Kidney glomerular epithelial cell (primary cell): ENCODE results near the gene SUSD3.

Experiments used
- DNase-seq: peaks from one replicate; lab custom pipeline; 2025; lab: John Stamatoyannopoulos, UW

Gene SUSD3

DNA sequence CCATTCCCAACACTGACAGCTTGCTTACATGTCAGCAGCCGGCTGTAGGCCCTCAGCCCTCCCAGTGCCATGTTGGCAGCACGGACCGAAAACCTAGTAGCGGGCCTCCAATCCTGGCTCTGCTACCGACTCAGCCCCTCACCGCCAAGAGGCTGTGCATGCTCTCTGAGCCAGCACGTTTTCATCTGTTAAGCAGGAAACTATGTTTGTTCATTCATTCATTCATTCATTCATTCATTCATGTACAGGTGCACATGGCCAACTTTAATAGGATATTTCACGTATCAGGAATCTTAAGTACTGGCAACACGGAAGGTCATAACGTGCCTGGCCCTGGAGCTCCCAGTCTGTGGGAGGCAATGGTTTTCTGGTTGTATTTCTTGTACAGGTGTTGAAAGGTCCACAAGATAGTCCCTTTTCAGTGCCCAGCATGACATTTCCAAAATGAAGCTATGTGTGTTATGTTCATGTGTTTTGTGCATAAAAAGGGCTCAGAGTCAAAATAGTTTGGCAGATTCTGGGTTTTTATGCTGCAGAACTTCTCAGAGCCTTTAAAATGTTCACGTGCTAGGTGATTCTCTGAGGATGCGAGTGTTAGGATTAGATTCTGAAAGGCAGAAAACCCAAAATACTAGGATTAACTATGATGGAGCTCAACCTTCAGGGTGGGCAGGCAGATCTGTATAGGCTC is 17.7 kb downstream of the SUSD3 start:
- DNase-seq = no peak

DNA sequence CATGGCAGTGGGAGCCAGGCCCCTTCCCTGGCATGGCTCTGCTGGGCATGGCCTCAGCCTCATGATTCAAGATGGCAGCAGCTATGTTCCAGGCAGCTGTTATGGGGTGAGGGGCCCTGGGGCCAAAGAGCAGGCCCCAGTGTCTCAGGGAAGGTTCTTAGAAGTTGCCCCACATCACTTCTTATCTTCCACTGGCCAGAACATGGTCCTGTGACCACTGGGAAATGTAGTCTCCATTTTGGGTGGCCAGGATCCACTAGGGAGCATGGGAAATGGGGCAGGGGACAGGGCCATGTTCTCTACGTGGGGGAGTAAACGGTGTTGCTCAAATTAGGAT is 18.3 kb downstream of the SUSD3 start:
- DNase-seq = no peak

DNA sequence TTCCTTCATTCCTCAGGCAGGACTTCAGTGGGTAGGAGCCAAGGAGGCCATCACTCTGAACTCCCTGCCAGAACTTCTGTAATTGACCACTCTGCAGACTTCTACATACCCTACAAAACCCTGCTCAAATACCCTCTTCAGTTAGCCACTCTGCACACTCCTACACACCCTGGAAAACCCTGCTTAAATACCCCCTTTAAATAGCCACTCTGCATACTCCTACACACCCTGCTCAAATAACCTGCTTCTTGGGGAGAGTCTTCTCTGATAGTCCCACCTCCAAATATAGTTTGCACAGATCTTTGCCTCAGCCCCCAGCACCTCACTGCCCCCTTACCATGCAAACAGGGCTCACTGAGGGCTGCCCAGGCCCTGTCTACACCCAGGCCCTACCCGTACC is 18.9 kb downstream of the SUSD3 start:
- DNase-seq = no peak

DNA sequence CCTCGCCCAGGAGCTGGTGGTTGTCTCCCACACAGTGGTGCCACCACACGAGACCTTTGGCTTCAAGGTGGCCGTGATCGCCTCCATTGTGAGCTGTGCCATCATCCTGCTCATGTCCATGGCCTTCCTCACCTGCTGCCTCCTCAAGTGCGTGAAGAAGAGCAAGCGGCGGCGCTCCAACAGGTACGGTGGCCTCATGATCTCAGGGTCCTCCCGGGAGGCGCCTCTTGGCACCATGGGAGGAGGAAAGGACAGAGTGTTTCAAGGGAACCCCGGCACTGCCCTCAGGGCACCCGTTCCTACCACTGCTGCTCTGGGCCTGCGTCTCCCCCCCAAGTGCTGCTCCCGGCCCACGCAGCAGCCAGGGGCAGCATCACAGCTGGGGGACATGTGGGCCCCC is 19.3 kb downstream of the SUSD3 start:
- no peak for DNase-seq

DNA sequence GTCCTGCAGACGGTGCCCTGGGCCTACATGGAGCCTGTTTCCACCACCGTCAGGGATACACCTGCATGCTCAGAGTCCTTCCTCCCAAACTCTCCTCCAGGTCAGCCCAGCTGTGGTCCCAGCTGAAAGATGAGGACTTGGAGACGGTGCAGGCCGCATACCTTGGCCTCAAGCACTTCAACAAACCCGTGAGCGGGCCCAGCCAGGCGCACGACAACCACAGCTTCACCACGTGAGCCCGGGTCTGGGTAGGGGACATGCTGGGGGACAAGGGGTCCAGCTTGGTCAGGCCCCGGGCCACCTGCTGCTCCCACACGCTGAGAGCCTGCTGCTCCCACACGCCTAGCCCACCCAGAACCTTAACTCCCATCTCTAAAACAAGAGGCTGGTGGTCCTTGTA is 20.9 kb downstream of the SUSD3 start:
- no peak for DNase-seq

DNA sequence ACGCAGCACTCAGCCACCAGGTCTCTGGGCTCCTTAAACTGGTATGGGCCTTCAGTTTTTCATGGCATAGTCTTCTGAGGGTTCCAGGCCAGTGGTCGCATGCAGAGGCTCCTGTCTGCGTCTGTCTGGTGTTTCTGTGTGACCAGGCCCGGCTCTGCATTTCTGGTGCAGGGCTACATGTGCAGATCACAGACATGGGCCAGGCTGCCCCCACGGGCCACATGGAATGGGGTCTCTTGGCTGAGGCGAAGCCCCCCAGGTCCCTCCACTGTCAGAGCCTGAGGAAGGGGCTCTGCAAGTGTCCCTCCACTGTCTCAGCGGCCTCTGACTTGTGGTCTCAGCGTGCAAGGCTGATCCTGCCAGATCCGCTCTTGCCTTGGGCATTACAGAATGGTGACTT is 21.9 kb downstream of the SUSD3 start:
- no peak for DNase-seq

DNA sequence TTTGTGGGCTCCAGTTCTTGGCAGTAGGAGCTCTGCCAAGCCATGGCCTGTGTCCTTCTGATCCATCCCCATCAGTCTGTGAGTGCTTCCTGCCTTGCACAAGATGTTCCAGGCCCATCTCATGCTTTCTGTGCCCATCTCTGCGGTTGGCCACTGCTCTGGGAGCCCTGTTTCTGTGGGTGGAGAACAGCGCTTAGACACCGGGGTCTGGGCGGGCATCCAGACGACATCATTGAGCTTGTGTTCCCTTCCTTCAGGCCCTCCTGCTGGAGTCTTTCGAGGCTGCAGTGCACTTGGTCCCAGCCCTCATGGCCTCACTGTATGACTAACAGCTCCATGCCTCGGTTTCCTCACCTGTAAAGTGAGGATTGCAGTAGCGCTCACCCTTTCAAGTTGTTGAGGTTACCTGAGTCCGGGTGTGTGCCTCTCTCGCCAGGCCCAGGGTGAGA is 22.6 kb downstream of the SUSD3 start:
- DNase-seq = no peak

DNA sequence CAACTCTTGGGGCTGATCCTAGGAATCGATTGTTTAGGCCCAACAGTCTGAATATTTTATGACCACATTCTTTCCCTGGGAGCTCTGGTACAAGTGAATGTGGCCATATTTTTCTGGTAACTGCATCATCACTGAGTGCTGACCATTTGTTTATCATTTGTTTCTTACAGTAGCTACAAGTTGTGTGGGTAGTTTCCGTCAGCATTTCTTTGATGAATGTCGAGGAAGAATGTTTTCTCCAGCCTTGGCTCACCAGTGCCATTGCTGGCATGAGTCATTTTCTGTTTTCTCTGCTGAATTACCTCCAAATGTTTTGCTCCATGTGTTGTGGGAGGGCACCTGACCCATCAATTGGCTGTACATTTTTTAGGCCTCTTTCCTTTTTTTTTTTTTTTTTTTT is 23.4 kb downstream of the SUSD3 start:
- no peak for DNase-seq

DNA sequence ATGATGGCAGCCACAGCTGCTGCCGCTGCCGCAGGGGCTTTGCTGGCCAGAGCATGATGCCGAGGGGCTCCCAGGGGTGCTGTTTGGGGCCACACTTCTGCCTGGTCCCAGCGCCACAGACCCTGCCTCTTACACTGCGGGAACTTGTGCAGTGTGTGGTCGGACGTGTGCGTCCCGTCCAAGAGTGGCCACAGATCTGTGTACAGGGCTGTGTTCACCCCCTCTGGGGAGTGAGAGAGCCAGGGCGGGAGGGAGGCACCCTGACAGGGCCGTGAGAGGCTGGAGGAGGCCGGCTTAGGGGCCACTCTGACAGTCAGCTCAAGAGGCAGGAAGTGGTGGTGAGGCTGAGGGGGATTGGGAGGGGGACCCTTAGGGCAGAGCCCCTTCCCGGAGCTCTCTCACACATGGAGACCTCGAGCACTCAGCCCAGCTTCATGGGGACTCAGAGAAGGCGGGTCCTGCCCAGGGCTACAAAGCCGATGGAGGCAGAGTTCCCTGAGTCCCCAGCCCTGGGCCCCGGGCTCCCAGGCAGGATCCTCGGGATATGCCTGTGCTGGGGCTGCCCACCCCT is 24.4 kb downstream of the SUSD3 start:
- DNase-seq = no peak

DNA sequence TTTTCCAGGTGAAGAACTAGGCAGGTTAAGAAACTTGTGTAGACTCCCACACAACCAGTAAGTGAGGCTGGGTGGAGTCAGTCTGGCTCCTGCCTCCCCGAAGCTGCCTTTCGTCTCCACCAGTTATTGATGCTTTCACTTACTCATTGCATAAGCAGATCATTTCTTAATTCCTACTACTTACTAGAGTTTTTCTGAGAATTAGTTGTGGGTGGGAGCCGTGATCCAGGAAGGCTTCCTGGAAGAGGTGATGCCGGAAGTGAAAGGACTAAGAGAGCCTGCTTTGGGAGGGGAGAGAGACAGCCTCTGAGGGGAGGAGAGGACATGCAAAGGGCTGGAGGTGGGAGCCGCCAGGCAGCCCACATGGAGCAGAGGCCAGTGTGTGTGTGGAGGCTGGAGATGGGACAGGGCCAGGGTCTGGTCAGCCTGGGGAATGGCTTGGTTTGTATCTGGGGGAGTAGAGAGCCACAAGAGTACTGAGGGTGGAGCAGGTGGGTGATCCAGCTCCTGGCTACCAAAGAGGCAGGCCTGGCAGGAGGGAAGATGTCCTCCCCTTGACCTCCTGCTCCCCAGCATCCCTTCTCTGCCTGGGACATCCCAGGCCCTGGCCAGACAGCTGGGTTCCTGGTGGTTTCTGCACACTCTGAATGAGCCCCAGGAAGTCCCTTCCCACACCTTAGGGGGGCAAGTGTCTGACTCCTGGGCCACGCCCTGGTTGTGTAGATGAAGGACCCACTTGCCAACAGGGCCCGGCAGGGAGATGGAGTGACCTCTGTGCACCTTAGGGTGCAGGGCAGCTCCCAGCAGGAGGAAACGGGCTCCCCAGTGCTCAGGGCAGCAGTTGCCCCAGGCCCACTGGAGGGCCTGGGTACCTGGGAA is 25.3 kb downstream of the SUSD3 start:
- no peak for DNase-seq

DNA sequence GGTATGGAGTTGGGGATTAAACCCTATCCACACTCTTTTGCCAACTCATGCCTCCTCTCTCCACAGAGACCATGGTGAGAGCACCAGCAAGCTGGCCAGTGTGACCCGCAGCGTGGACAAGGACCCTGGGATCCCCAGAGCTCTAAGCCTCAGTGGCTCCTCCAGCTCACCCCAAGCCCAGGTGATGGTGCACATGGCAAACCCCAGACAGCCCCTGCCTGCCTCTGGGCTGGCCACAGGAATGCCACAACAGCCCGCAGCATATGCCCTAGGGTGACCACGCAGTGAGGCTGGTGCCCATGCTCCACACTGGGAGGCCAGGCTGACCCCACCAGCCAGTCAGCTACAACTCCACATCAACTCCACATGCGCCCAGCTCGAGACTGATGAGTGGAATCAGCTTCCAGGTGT is 26.0 kb downstream of the SUSD3 start:
- DNase-seq = no peak

DNA sequence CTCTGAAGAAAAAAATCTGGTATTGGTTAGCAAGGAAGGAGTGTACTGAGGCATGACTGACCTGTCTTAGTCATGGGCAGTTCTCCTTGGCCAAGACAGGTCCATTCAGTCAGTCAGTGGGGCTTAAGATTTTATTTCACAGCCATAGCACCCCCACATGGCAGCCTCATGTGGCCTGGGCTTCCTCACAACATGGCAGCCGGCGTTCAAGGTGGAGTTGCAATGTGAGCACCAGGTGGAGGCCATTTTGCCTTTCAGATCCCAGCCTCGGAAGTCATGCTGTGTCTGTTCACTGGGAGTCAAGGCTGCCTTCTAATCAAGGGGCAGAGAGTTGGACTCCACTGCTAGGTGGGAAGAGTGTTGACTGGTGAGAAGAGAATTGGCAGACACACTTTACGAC is 27.2 kb downstream of the SUSD3 start:
- DNase-seq = no peak

DNA sequence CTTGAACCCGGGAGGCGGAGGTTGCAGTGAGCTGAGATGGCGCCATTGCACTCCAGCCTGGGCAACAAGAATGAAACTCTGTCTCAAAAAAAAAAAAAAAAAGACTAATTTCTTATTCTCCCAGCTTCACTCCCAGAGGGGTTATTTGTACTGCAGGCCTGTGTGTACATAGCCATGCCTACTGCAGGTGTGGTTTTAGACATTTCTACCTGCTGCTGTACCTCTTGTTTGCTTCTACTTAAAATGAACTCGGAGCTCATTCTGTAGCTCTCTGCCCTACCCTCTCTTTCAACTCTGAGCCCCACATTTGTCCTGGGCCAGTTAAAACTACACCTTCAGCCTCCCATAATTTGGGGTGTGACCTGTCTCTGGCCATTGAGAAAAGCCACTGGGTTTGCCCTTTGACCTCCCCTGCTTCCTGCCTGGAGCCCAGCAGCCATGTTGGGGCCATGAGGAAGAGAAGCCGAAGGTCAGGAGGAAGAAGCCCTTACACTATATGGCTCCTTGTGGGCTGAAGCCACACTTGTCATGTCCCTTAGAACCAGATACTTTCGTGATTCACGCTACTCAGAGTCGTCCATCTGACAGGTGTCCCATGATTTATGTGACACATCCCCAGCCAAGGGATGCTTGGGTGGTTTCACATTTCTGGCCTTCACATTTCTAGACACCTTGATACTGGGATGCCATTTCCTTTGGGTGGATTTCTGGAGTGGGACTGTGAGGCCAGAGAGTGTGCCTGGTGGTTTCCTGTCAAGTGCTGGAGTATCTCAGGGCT is 28.1 kb downstream of the SUSD3 start:
- no peak for DNase-seq

DNA sequence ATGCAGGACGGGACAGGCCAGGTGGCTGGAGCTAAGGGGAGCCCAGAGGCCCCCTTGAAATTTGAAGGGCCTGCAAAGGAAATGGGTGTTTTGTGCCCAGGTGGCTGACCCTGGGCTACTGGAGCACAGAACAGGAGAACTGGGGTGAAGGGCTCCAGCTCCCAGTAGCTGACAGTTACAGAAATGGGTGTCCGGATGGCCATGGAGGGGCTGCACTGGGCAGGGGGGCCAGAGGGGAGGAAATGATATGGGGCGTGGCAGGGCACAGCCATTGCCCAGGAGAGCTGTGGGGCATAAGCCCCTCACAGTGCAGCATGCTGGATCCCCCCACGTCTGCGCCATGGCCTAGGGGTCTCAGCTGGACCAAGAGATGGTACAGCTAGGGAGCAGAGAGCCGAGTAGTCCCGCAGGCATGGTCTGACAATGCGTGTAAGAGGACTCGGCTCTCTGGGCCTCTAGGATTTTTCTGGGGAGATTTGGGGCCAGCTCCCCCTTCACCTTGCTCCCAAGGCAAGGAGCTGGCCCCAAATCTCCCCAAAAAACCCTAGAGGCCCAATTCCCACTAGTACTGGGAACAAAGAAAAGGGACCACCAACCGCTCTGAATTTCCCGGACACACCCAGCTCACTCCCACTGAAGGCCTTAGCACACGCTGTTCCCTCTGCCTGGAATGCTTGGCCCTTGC is 29.6 kb downstream of the SUSD3 start:
- no peak for DNase-seq

DNA sequence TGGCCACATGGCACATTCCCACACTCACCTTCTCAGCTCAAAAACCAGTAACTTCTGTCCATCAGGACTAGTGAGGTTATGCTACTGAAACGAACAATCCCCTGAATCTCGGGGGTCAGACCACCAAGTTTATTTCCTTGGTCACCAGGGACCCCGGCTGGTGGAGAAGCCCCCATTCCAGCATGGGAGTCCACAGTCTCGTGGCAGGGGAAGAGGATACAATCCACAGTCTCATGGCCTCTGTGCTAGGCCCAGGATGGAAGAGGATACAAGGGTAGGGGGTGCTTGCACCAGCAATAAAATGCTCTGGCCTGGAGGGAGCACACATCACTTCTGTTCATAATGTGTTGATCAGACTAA is 30.1 kb downstream of the SUSD3 start:
- no peak for DNase-seq

DNA sequence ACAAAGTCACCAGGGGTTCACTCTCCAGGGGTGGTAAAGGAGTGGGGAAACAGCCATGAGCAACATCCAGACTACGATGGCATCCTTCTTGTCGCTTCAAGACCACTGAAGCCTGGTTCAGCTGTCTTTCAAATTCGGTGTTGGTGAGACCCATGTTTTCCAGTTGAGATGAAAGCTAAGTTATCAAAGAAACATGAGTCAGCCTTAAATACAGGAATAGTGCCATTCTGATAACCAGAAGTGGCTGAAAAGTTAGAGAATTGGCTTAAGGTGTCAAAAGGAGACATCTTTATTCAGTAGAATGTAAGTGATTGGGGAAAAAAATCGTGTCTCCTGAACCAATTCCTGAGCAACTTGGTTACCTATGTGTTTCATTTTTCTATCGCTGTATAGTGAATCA is 30.5 kb downstream of the SUSD3 start:
- DNase-seq = no peak

DNA sequence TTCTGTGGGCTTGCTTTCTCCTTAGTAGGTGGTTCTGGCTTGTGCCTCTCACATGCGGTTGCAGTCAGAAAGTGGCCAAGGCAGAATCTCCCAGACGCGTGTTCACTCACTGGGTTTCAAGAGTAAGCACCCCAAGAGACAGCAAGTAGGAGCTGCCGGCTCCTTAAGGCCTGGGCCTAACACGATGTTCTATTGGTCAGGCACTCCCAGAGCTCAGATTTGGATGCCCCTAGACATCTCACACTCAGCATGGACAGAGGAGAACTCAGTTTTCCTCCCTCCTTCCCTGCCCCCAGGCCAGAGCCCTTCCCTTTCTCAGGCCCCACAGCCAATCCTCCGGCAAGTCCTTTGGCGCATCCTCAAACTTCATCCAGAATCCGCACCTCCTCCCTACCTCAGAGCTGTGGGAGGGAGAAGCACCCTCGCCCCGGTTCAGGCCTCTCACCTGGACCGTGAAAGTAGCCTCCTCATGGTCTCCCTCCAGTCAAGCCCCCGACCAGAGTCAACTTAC is 31.0 kb downstream of the SUSD3 start:
- no peak for DNase-seq

DNA sequence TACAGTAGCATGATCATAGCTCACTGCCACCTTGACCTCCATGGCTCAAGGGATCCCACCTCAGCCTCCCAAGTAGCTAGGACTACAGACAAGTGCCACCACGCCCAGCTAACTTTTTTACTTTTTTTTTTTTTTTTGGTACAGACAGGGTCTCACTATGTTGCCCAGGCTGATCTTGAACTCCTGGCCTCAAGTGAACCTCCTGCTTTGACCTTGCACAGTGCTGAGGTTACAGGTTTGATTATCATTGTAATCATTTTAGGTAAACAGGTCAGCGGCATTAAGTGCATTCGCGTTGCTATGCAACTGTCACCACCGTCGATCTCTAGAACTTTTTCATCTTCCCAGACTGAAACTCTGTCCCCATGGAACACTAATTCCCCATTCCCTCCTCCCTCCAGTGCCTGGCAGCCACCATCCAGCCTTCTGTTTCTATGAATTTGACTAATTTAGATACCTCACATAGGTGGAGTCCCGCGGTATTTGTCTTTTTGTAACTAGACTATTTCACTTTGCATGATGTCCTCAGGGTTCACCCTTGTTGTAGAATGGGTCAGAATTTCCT is 31.7 kb downstream of the SUSD3 start:
- DNase-seq = no peak

DNA sequence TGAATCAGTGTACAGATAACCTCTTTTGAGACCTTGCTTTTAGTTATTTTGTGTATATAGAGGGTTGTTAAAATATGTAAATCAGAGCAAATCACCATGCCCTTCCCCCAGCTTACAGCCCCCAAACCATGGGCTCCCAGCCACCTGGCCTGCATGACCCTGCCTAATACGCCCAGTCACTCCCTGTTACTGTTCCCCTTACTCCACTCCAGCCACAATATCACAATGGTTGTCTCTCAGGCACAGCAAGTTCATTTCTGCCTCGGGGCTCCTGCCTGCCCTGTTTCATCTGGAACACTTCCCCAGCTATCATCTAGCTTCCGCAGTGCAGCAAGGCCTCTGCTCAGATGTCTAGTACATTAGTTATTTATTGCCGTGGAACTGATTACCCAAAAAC is 32.6 kb downstream of the SUSD3 start:
- DNase-seq = no peak

DNA sequence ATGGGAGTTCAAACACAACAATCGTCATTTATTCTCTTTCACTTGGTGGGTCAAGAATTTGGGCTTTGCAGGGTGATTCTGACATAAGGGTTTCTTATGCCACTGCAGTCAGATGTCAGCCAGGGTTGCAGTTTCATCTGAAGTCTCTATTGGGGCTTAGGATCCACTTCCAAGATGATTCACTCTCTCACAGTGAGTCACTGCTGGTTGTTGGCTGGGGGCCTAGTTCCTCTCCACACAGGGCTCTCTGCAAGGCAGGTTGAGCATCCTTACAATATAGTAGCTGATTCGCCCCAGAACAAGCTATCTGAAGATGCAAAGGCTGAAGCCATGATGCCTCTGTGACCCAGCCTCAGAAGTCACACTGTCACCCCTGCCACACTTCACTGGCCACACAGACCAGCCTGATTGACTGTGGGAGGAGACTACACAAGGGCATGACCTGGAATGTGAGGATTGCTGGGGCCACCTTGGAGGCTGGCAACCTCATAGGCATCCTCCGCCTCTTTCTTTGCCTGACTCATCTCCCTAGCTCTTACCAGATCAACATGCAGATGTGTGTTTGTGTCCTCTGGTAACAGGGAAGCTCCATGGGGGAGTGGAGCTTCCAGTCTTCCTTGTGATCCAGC is 33.1 kb downstream of the SUSD3 start:
- DNase-seq = peak; percentile 54
